IgD-negative memory B cell (primary cell): Measurements from ENCODE around the gene RHBDD1. TPM values are rescaled to one million over a fixed set of nuclear protein-coding genes. Genes with fewer than 3 reads are reported as not detected.
A peak's percentile ranks its signal among the peaks of the same experiment; 100 is the strongest.

Experiments
- H3K27ac Mint-ChIP-seq, 3 donors: one replicate each; pipeline ENCODE4 v1.8.0; 2020 to 2022; ENCODE audit warnings: mild to moderate bottlenecking in 3 of 3, mixed read lengths in 3 of 3, moderate library complexity in 1 of 3
- H3K27me3 Mint-ChIP-seq: one replicate; pipeline ENCODE4 v1.8.0; 2021; ENCODE audit warnings: mixed read lengths
- H3K36me3 Mint-ChIP-seq: one replicate; pipeline ENCODE4 v1.8.0; 2020; ENCODE audit warnings: mild to moderate bottlenecking, mixed read lengths
- H3K4me1 Mint-ChIP-seq, 3 donors: one replicate each; pipeline ENCODE4 v1.8.0; 2020 to 2022; ENCODE audit warnings: mixed read lengths in 3 of 3, mild to moderate bottlenecking in 1 of 3
- H3K4me3 Mint-ChIP-seq, 4 donors: one replicate each; pipeline ENCODE4 v1.8.0; 2020 to 2022; ENCODE audit warnings: mild to moderate bottlenecking in 4 of 4, mixed read lengths in 4 of 4, moderate library complexity in 3 of 4
- H3K9me3 Mint-ChIP-seq, 3 donors: one replicate each; pipeline ENCODE4 v1.8.0; 2020 to 2021; ENCODE audit warnings: mixed read lengths in 3 of 3, mild to moderate bottlenecking in 1 of 3
- polyA plus RNA-seq: library from polyadenylated mRNA; unstranded; fragments of 300-500 nt; fragmentation: Illumina TruSeq; gene quantifications from one replicate; pipeline ENCODE4 v1.2.3, GENCODE V29; 2021

Gene RHBDD1
- polyA plus RNA-seq, 1 donor from 2014 or later = 32.0 TPM

DNA sequence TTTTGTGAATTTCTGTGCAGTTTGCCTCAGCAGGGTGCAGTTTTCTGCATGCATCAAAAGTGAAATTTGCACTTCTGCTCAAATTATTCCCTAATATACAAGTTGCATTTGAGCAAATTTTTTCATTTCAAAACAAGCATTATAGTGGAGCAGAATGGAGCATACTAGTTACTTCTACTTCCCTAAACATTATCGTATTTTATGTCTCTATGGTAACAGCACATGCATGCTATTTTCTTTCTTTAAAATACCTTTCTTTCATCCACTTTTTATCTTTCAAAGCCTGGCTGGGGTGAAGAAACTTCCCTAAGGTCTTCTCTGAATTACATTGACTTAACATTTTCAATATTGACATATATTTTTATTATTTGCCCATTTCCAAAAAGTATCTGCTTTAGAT, 11.2 kb downstream of the RHBDD1 start:
- H3K9me3 Mint-ChIP-seq = peaks cover 0 to under 1% (median 0%) of the 10 kb centered on the region in 3 donors
- peaks cover 32 to 39% (median 36%) of the 10 kb centered on the region in 3 donors for H3K4me1 Mint-ChIP-seq
- H3K36me3 Mint-ChIP-seq = peaks cover 4% of the 10 kb centered on the region
- peak overlapping the region in 1 of 4 donors; percentile 35 for H3K4me3 Mint-ChIP-seq
- H3K27ac Mint-ChIP-seq = peak overlapping the region in 2 of 3 donors; percentile 3 to 85
- H3K27me3 Mint-ChIP-seq = no peaks in the 10 kb centered on the region

DNA sequence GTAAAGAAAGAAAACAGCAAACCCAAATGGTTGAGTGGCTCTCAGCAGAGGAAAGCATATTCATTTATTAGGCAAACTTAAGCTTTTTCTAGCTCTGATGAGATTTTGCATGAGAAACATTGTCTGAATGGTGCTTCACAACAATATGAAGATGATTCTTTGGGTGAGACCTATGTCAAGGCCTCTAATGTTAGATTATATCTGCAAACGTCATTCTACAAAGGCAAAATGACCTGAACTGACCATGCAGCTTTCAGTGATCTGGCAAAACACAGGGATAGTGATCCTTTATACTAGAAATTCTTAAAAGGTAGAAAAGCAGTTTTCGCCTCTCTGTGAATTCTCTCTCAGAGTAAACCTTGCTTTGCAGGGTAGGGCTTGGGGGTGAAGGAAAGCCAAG, 11.7 kb downstream of the RHBDD1 start:
- H3K4me3 Mint-ChIP-seq = no peak overlapping the region
- peaks cover 27 to 36% (median 32%) of the 10 kb centered on the region in 3 donors for H3K4me1 Mint-ChIP-seq
- H3K27ac Mint-ChIP-seq = no peak overlapping the region

GRCh38 chr2:226849349-226849748, 13.5 kb downstream of the RHBDD1 start:
- Mint-ChIP-seq H3K4me3 (no peak overlapping the region), H3K9me3 (no peaks in the 10 kb centered on the region), H3K27me3 (no peaks in the 10 kb centered on the region), H3K27ac (no peak overlapping the region), H3K36me3 (peaks cover 4% of the 10 kb centered on the region), H3K4me1 (peaks cover 11 to 20% (median 15%) of the 10 kb centered on the region in 3 donors)

More for the DNA sequence above, 11.7 kb downstream of the RHBDD1 start:
- H3K9me3 Mint-ChIP-seq = no peaks in the 10 kb centered on the region
- no peaks in the 10 kb centered on the region for H3K27me3 Mint-ChIP-seq
- H3K36me3 Mint-ChIP-seq = peaks cover 6% of the 10 kb centered on the region

GRCh38 chr2:226850024-226850423, 14.2 kb downstream of the RHBDD1 start:
- peaks cover 4% of the 10 kb centered on the region for H3K36me3 Mint-ChIP-seq
- peaks cover 0 to 1% (median 0%) of the 10 kb centered on the region in 3 donors for H3K9me3 Mint-ChIP-seq
- no peak overlapping the region for H3K4me3 Mint-ChIP-seq
- H3K4me1 Mint-ChIP-seq = peaks cover 11 to 20% (median 14%) of the 10 kb centered on the region in 3 donors
- no peaks in the 10 kb centered on the region for H3K27me3 Mint-ChIP-seq
- no peak overlapping the region for H3K27ac Mint-ChIP-seq

- H3K9me3 Mint-ChIP-seq = peaks cover 0 to 1% (median 0%) of the 10 kb centered on the region in 3 donors
- H3K27ac Mint-ChIP-seq = no peak overlapping the region
- peaks cover 5% of the 10 kb centered on the region for H3K36me3 Mint-ChIP-seq
- H3K4me1 Mint-ChIP-seq = peaks cover 11 to 30% (median 17%) of the 10 kb centered on the region in 3 donors
- no peaks in the 10 kb centered on the region for H3K27me3 Mint-ChIP-seq
- H3K4me3 Mint-ChIP-seq = no peak overlapping the region
Observed at GRCh38 chr2:226855787-226856186, 19.9 kb downstream of the RHBDD1 start.

GRCh38 chr2:226860087-226860486, 24.2 kb downstream of the RHBDD1 start:
- peaks cover 27 to 56% (median 31%) of the 10 kb centered on the region in 3 donors for H3K4me1 Mint-ChIP-seq
- no peak overlapping the region for H3K27ac Mint-ChIP-seq

GRCh38 chr2:226862623-226863022, 26.8 kb downstream of the RHBDD1 start:
- no peaks in the 10 kb centered on the region for H3K27me3 Mint-ChIP-seq
- H3K4me3 Mint-ChIP-seq = peak overlapping the region in 2 of 4 donors; percentile 6 to 25
- peaks cover 29 to 50% (median 31%) of the 10 kb centered on the region in 3 donors for H3K4me1 Mint-ChIP-seq
- H3K27ac Mint-ChIP-seq = peak overlapping the region in 1 of 3 donors; percentile 33
- peaks cover 17% of the 10 kb centered on the region for H3K36me3 Mint-ChIP-seq
- no peaks in the 10 kb centered on the region for H3K9me3 Mint-ChIP-seq

More at GRCh38 chr2:226860087-226860486, 24.2 kb downstream of the RHBDD1 start:
- peak overlapping the region in 1 of 4 donors; percentile 39 for H3K4me3 Mint-ChIP-seq
- H3K27me3 Mint-ChIP-seq = no peaks in the 10 kb centered on the region
- no peaks in the 10 kb centered on the region for H3K9me3 Mint-ChIP-seq
- peaks cover 14% of the 10 kb centered on the region for H3K36me3 Mint-ChIP-seq

GRCh38 chr2:226865273-226865672, 29.4 kb downstream of the RHBDD1 start:
- Mint-ChIP-seq H3K27ac (peak overlapping the region in 1 of 3 donors; percentile 48), H3K4me3 (no peak overlapping the region), H3K27me3 (no peaks in the 10 kb centered on the region), H3K9me3 (no peaks in the 10 kb centered on the region), H3K36me3 (peaks cover 23% of the 10 kb centered on the region), H3K4me1 (peaks cover 22 to 32% (median 31%) of the 10 kb centered on the region in 3 donors)

DNA sequence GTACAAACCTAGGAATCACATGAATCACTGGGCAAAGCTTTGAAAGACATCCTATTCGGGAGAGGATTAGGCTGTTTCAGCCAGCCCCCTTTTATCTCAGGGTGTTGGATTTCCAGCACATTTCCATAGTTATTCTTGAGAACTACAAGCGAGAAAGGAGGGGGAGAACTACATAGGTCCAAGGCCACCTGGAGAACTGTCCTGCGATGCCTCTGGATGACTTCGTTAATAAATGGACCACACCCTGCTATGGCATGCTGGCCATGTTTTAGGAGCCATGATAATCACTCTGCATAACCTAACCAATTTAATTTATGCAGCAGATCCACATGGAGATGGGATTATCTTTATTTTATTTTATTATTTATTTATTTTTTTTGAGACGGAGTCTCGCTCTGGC, 29.9 kb downstream of the RHBDD1 start:
- Mint-ChIP-seq H3K9me3 (no peaks in the 10 kb centered on the region), H3K36me3 (peaks cover 23% of the 10 kb centered on the region), H3K27ac (no peak overlapping the region), H3K4me3 (no peak overlapping the region), H3K27me3 (no peaks in the 10 kb centered on the region), H3K4me1 (peaks cover 19 to 30% (median 27%) of the 10 kb centered on the region in 3 donors)

- no peaks in the 10 kb centered on the region for H3K27me3 Mint-ChIP-seq
- peaks cover 2 to 13% (median 9%) of the 10 kb centered on the region in 3 donors for H3K4me1 Mint-ChIP-seq
- H3K27ac Mint-ChIP-seq = peak overlapping the region in 1 of 3 donors; percentile 77
- peaks cover 16% of the 10 kb centered on the region for H3K36me3 Mint-ChIP-seq
- H3K4me3 Mint-ChIP-seq = no peak overlapping the region
- no peaks in the 10 kb centered on the region for H3K9me3 Mint-ChIP-seq
Observed at GRCh38 chr2:226868331-226869162, 32.7 kb downstream of the RHBDD1 start.

DNA sequence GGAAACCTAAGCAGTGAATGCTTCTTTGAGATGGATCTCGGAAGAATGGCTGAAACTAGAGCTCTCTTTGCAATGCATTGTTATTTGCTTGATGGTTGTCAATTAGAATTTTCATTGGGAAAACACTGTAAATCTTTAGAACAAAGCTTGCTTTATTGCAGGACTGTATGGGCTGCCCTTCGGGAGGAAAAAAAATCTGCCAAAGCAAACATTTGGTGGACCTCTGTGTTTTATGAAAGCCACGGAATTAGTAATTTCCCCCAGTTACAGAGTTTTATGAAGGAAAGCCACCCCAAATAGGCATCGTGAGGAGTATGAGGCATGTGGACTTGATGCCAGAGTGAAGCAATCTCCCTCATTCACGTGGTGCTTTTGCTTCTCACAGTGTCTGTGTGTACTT, 33.5 kb downstream of the RHBDD1 start:
- Mint-ChIP-seq H3K36me3 (peaks cover 19% of the 10 kb centered on the region), H3K27ac (no peak overlapping the region), H3K9me3 (no peaks in the 10 kb centered on the region), H3K27me3 (no peaks in the 10 kb centered on the region), H3K4me3 (no peak overlapping the region), H3K4me1 (peaks cover 2 to 18% (median 8%) of the 10 kb centered on the region in 3 donors)

- Mint-ChIP-seq H3K36me3 (peaks cover 17% of the 10 kb centered on the region), H3K27ac (no peak overlapping the region), H3K9me3 (no peaks in the 10 kb centered on the region), H3K4me3 (no peak overlapping the region), H3K27me3 (no peaks in the 10 kb centered on the region), H3K4me1 (peaks cover 11 to 23% (median 20%) of the 10 kb centered on the region in 3 donors)
Observed at GRCh38 chr2:226873051-226873620, 37.3 kb downstream of the RHBDD1 start.

DNA sequence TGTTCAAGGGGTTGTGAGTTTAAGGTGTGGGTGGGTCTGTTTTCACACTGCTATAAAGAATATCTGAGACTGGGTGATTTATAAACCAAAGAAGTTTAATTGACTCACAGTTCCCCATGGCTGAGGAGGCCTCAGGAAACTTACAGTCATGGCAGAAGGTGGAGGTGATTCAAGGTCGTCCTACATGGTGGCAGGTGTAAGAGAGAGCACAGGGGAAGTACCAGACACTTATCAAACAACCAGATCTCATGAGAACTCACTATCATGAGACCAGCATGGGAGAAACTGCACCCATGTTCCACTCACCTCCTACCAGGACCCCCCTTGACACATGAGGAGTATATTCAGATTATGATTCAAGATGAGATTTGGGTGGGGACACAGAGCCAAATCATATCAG, 38.0 kb downstream of the RHBDD1 start:
- Mint-ChIP-seq H3K27me3 (no peaks in the 10 kb centered on the region), H3K27ac (no peak overlapping the region), H3K4me3 (no peak overlapping the region), H3K36me3 (peaks cover 15% of the 10 kb centered on the region), H3K9me3 (no peaks in the 10 kb centered on the region), H3K4me1 (peaks cover 11 to 23% (median 16%) of the 10 kb centered on the region in 3 donors)

DNA sequence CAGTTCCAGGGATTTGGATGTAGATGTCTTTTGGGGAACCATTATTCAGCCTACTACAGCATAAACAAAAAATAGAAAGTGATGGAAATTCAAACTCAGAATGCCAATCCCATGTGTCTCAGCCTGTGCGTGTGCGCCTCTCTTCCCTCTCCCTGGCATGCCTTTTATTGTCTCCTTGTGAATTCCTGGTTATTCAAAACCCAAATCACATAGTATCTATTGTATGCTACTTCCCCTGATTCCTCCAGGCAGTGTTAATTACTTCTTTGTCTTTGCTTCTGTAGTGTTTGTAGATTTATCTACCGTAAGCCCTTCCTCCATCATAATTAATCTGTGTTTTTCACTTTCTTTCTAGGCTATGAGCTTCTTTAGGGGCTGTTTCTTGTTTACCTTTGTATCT, 38.9 kb downstream of the RHBDD1 start:
- peak overlapping the region in 1 of 3 donors; percentile 44 for H3K27ac Mint-ChIP-seq

More for the DNA sequence above, 38.9 kb downstream of the RHBDD1 start:
- Mint-ChIP-seq H3K36me3 (peaks cover 23% of the 10 kb centered on the region), H3K9me3 (no peaks in the 10 kb centered on the region), H3K4me1 (peaks cover 11 to 32% (median 18%) of the 10 kb centered on the region in 3 donors), H3K27me3 (no peaks in the 10 kb centered on the region), H3K4me3 (no peak overlapping the region)
